ENCODE measurements around the gene CDH23.

DNA sequence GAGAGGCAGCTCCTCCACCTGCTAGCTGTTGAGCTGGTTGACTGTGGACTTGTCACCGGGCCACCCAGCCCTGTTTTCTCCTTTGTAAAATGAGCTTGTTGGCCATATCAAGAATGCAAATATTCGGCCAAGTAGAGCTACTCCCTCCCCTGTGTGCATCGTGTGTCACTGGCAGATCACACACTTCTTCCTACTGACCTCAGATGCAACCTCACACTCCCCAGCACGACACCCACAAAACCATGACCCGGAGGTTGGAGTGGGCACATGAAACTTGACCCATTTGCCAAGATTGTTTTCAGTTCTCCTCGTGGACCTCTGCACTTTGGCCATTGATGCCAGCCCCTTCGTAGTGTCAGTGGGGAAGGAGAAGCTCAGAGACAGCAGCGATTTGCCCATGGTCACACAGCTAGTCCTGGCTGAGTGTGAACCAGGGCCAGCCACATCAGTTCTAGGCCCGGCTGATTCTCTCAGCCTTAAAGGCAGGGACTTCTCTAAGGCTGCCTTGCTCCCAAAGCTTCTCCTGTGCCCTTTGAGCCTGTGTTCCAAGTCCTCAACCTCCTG, 101.1 kb downstream of the CDH23 start:
- TF ChIP-seq EP300 (IDR thresholded peaks at IDR 0.05), result no peak
- TF ChIP-seq, protein P1, sequence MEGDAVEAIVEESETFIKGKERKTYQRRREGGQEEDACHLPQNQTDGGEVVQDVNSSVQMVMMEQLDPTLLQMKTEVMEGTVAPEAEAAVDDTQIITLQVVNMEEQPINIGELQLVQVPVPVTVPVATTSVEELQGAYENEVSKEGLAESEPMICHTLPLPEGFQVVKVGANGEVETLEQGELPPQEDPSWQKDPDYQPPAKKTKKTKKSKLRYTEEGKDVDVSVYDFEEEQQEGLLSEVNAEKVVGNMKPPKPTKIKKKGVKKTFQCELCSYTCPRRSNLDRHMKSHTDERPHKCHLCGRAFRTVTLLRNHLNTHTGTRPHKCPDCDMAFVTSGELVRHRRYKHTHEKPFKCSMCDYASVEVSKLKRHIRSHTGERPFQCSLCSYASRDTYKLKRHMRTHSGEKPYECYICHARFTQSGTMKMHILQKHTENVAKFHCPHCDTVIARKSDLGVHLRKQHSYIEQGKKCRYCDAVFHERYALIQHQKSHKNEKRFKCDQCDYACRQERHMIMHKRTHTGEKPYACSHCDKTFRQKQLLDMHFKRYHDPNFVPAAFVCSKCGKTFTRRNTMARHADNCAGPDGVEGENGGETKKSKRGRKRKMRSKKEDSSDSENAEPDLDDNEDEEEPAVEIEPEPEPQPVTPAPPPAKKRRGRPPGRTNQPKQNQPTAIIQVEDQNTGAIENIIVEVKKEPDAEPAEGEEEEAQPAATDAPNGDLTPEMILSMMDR (IDR thresholded peaks at IDR 0.05), result no peak
- no peak for TF ChIP-seq POLR2A (IDR thresholded peaks at IDR 0.05; ENCODE audit: low read depth)
- TF ChIP-seq POLR2AphosphoS5 (IDR thresholded peaks at IDR 0.05), result no peak
